Neural progenitor cell (in vitro differentiated cells): ENCODE results near the gene VPS45. TPM values are rescaled to one million over a fixed set of nuclear protein-coding genes. Genes with fewer than 3 reads are reported as not detected.

Experiments
- DNase-seq: peaks from one replicate; pipeline ENCODE4 v3.0.0-alpha.2; 2016; ENCODE audit warnings: low spot score
- H2AFZ ChIP-seq: fragments of 200-600 bp; sonication (generic); replicated peaks from 2 replicates; pipeline ENCODE4 v1.6.1; 2016; ENCODE audit warnings: antibody characterized with exemption
- H3F3A ChIP-seq: fragments of 200-600 bp; sonication (generic); 2 replicates; pipeline ENCODE4 v1.6.1; 2016; ENCODE audit warnings: antibody characterized with exemption, low read depth
- H3K27ac ChIP-seq: fragments of 200-600 bp; sonication (generic); 2 replicates; pipeline ENCODE4 v1.5.1; 2016; ENCODE audit warnings: mild to moderate bottlenecking
- H3K27me3 ChIP-seq: fragments of 200-600 bp; sonication (generic); 2 replicates; pipeline ENCODE4 v1.6.1; 2016; ENCODE audit warnings: mild to moderate bottlenecking, moderate library complexity
- H3K36me3 ChIP-seq: fragments of 200-600 bp; sonication (generic); 2 replicates; pipeline ENCODE4 v1.5.1; 2016
- H3K4me1 ChIP-seq: fragments of 200-600 bp; sonication (generic); 2 replicates; pipeline ENCODE4 v1.6.1; 2016; ENCODE audit warnings: mixed run types
- H3K4me2 ChIP-seq: fragments of 200-600 bp; sonication (generic); 2 replicates; pipeline ENCODE4 v1.6.1; 2016
- H3K4me3 ChIP-seq: fragments of 200-600 bp; sonication (generic); 2 replicates; pipeline ENCODE4 v1.5.1; 2016
- H3K79me2 ChIP-seq: fragments of 200-600 bp; sonication (generic); 2 replicates; pipeline ENCODE4 v1.6.1; 2016; ENCODE audit warnings: low read depth
- H3K9ac ChIP-seq: fragments of 200-600 bp; sonication (generic); 2 replicates; pipeline ENCODE4 v1.6.1; 2016
- H3K9me3 ChIP-seq: fragments of 200-600 bp; sonication (generic); 2 replicates; pipeline ENCODE4 v1.5.1; 2016; ENCODE audit warnings: low read depth
- H4K20me1 ChIP-seq: fragments of 200-600 bp; sonication (generic); 2 replicates; pipeline ENCODE4 v1.6.1; 2016; ENCODE audit warnings: low read depth
- H3K27ac Mint-ChIP-seq: 3 replicates; pipeline ENCODE4 v1.8.0; 2021; ENCODE audit warnings: mixed read lengths
- H3K27me3 Mint-ChIP-seq: 2 replicates; pipeline ENCODE4 v1.8.0; 2022; ENCODE audit warnings: low read depth, mild to moderate bottlenecking, inconsistent platforms, moderate library complexity, mixed read lengths; ENCODE audit not compliant: insufficient read depth
- H3K36me3 Mint-ChIP-seq: 3 replicates; pipeline ENCODE4 v1.8.0; 2021; ENCODE audit warnings: mixed read lengths
- H3K4me1 Mint-ChIP-seq: 3 replicates; pipeline ENCODE4 v1.8.0; 2021; ENCODE audit warnings: mixed read lengths
- H3K4me3 Mint-ChIP-seq: 3 replicates; pipeline ENCODE4 v1.8.0; 2021; ENCODE audit warnings: mild to moderate bottlenecking, moderate library complexity, mixed read lengths
- H3K9me3 Mint-ChIP-seq: 3 replicates; pipeline ENCODE4 v1.8.0; 2020; ENCODE audit warnings: mixed read lengths
- EZH2 ChIP-seq: fragments of 200-600 bp; sonication (generic); IDR thresholded peaks from 2 replicates; pipeline ENCODE4 v1.6.1; 2017; ENCODE audit warnings: antibody characterized with exemption, mild to moderate bottlenecking, moderate library complexity
- EZH2phosphoT487 ChIP-seq: fragments of 200-600 bp; sonication (generic); IDR thresholded peaks from 2 replicates; pipeline ENCODE4 v1.6.1; 2017; ENCODE audit warnings: antibody characterized with exemption
- total RNA-seq: library from RNA; depleted of rRNA; stranded (reverse); fragments of >200 nt; gene quantifications from 2 replicates; pipeline ENCODE4 v1.2.3, GENCODE V29; 2015; ENCODE audit warnings: low replicate concordance
- TF ChIP-seq, protein P1 (sequence below): fragments of 200-600 bp; sonication (generic); IDR thresholded peaks from 2 replicates; pipeline ENCODE4 v1.5.1; 2017; ENCODE audit warnings: antibody characterized with exemption, mild to moderate bottlenecking

Gene VPS45, protein sequence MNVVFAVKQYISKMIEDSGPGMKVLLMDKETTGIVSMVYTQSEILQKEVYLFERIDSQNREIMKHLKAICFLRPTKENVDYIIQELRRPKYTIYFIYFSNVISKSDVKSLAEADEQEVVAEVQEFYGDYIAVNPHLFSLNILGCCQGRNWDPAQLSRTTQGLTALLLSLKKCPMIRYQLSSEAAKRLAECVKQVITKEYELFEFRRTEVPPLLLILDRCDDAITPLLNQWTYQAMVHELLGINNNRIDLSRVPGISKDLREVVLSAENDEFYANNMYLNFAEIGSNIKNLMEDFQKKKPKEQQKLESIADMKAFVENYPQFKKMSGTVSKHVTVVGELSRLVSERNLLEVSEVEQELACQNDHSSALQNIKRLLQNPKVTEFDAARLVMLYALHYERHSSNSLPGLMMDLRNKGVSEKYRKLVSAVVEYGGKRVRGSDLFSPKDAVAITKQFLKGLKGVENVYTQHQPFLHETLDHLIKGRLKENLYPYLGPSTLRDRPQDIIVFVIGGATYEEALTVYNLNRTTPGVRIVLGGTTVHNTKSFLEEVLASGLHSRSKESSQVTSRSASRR
- 46.5 and 68.7 TPM in 2 replicates for total RNA-seq

DNA sequence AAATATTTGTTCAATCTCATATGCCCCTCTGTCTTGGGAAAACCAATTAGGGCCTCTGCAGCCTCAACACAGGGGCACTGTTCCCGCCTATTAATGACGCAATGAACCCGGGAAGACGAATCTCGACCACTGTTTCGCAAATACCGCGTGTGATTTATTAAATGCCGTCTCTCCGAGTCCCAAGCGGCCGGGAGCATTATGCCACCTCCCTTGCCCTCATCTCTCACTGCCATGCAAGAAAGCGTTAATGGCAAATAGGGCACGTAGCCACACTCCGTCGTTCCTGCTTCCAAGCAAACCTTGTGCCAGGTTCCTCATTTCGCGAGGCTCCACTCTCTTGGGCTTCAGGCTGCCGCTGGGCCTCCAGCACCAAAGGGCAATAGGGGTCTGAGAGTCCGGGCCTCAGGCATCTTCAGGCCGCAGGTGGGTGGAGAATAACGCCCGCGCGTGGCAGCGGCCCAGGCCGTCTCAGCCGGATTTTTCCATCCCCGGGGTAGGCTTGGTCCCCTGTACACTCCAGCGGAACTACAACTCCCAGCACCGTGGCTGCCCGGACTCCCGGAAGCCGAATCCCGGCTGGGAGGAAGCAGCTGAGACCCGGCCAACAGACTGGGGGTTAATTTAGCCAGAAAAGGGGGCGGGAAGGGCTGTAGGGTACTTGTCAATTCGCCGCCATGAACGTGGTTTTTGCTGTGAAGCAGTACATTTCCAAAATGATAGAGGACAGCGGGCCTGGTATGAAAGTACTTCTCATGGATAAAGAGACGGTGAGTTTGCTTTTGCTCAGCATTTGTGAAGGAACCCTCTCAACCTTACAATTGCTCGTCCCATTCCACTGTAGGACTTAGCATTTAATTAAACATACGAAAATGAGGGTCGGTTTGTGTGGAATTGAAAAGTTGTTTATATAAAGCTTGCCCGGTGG, at the start of gene VPS45:
VPS45 (plus strand) TSS at position 593 of the 925 bp plus-strand sequence; CDS start at position 675, 82 bp downstream.
- Histone ChIP-seq H3K4me2 (peak within 1 kb of the TSS; percentile 86), H3K4me1 (peaks cover 15% of the 10 kb centered on the region), H4K20me1 (no peaks in the 10 kb centered on the region), H3K36me3 (peaks cover 4% of the 10 kb centered on the region), H3F3A (peaks cover 4% of the 10 kb centered on the region), H2AFZ (peak within 1 kb of the TSS; percentile 95), H3K27me3 (no peaks in the 10 kb centered on the region), H3K4me3 (peak within 1 kb of the TSS; percentile 77), H3K79me2 (peaks cover 38% of the 10 kb centered on the region), H3K9me3 (no peaks in the 10 kb centered on the region), H3K9ac (peak within 1 kb of the TSS; percentile 66), H3K27ac (peak within 1 kb of the TSS; percentile 92)
- Mint-ChIP-seq H3K9me3 (no peaks in the 10 kb centered on the region), H3K27me3 (no peaks in the 10 kb centered on the region), H3K4me1 (peaks cover 24% of the 10 kb centered on the region), H3K4me3 (peak within 1 kb of the TSS; percentile 96), H3K27ac (peak within 1 kb of the TSS; percentile 99), H3K36me3 (peaks cover 6% of the 10 kb centered on the region)
- DNase-seq, result peak; percentile 92
- TF ChIP-seq EZH2phosphoT487, result no peak
- TF ChIP-seq EZH2, result no peak
- TF ChIP-seq, protein P1, sequence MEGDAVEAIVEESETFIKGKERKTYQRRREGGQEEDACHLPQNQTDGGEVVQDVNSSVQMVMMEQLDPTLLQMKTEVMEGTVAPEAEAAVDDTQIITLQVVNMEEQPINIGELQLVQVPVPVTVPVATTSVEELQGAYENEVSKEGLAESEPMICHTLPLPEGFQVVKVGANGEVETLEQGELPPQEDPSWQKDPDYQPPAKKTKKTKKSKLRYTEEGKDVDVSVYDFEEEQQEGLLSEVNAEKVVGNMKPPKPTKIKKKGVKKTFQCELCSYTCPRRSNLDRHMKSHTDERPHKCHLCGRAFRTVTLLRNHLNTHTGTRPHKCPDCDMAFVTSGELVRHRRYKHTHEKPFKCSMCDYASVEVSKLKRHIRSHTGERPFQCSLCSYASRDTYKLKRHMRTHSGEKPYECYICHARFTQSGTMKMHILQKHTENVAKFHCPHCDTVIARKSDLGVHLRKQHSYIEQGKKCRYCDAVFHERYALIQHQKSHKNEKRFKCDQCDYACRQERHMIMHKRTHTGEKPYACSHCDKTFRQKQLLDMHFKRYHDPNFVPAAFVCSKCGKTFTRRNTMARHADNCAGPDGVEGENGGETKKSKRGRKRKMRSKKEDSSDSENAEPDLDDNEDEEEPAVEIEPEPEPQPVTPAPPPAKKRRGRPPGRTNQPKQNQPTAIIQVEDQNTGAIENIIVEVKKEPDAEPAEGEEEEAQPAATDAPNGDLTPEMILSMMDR, result no peak

DNA sequence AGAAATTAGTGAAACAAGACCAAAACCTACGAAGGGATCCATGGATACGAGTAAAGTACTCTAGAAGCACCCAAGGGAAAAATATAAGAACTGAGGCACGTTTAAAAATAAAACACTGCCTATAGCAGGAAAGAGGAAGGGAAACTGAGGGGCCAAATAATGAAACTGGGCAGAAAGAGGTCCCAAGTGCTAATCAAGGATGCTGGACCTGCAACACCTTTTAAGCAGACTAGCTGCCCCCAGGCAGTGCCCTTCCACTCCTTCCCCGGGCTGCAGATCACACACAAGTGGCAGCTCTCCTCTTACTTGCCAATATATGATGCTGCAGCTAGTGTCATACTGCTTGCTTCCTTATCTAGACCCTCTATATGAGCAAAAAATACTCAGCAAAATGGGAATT, 49.4 kb upstream of the VPS45 start:
- H3K4me1 ChIP-seq, result peaks cover 3% of the 10 kb centered on the region
- DNase-seq, result no peak
- no peak overlapping the region for H3K4me3 Mint-ChIP-seq
- H3K27me3 Mint-ChIP-seq, result no peaks in the 10 kb centered on the region
- H3K9ac ChIP-seq, result no peak overlapping the region
- no peaks in the 10 kb centered on the region for H3K27me3 ChIP-seq
- TF ChIP-seq EZH2, result no peak
- TF ChIP-seq, protein P1, result no peak
- no peak for TF ChIP-seq EZH2phosphoT487
- H3K36me3 ChIP-seq, result no peaks in the 10 kb centered on the region
- peaks cover 3% of the 10 kb centered on the region for H3F3A ChIP-seq
- no peak overlapping the region for H3K27ac ChIP-seq
- no peaks in the 10 kb centered on the region for H3K36me3 Mint-ChIP-seq
- H3K4me3 ChIP-seq, result no peak overlapping the region
- H3K9me3 Mint-ChIP-seq, result no peaks in the 10 kb centered on the region
- H3K9me3 ChIP-seq, result no peaks in the 10 kb centered on the region
- H3K4me1 Mint-ChIP-seq, result peaks cover 14% of the 10 kb centered on the region
- no peak overlapping the region for H2AFZ ChIP-seq
- no peaks in the 10 kb centered on the region for H4K20me1 ChIP-seq
- peak overlapping the region; percentile 0 for H3K4me2 ChIP-seq
- no peak overlapping the region for H3K27ac Mint-ChIP-seq
- no peaks in the 10 kb centered on the region for H3K79me2 ChIP-seq

DNA sequence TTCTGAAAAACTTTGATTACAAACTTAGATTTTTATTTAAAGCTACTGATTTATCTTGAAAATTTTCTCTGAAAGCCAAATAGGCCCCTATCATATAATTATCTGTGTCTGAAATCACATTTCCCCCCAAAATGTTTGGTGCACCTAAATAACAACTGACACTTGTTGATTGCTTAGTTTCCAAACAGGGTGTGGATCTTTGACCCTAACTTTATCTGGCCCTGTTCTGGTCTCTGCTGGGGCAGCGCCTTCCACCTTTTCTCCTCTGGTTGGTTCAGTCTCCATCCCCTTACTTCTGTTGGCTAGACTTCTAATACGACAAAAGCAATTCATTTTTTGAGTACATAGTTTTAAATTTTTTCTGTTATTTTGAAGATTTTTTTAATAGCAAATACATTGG, 46.9 kb upstream of the VPS45 start:
- Mint-ChIP-seq H3K9me3 (no peaks in the 10 kb centered on the region), H3K27me3 (no peaks in the 10 kb centered on the region), H3K36me3 (no peaks in the 10 kb centered on the region), H3K4me1 (peaks cover 11% of the 10 kb centered on the region), H3K27ac (no peak overlapping the region), H3K4me3 (no peak overlapping the region)
- Histone ChIP-seq H3K4me2 (no peak overlapping the region), H4K20me1 (no peaks in the 10 kb centered on the region), H3K9me3 (no peaks in the 10 kb centered on the region), H3K9ac (no peak overlapping the region), H3K27me3 (no peaks in the 10 kb centered on the region), H3K4me1 (peaks cover 3% of the 10 kb centered on the region), H3F3A (peaks cover 3% of the 10 kb centered on the region), H2AFZ (no peak overlapping the region), H3K27ac (no peak overlapping the region), H3K79me2 (no peaks in the 10 kb centered on the region), H3K4me3 (no peak overlapping the region), H3K36me3 (no peaks in the 10 kb centered on the region)
- DNase-seq, result no peak
- TF ChIP-seq, protein P1, result no peak
- TF ChIP-seq EZH2, result no peak
- TF ChIP-seq EZH2phosphoT487, result no peak
